DMS153 treated with DMSO at 0.1 percent for 48 hours (cell line): Measurements from ENCODE around the gene RERG.

Source experiments
- DNase-seq: peaks from one replicate; lab custom pipeline; 2025; ENCODE audit not compliant: unreplicated experiment; lab: John Stamatoyannopoulos, UW

The RERG gene

DNA sequence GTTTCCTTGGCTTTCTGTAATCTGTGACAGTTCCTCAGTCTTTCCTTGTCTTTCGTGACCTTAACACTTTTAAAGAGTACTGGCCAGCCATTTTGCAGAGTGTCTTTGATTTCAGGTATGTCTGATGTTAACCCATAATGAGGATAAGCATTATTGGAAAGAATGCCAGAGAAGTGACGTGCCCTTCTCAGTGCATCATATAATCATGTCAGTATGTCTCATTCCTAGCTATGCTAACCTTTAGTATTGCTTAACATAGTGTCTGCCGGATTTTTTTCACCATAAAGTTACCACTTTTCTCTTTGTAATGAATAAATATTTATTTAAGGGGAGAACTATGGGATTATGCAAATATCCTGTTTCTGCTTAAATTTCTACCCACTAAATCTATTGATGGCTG, 28.5 kb downstream of the RERG start:
- no peak for DNase-seq

DNA sequence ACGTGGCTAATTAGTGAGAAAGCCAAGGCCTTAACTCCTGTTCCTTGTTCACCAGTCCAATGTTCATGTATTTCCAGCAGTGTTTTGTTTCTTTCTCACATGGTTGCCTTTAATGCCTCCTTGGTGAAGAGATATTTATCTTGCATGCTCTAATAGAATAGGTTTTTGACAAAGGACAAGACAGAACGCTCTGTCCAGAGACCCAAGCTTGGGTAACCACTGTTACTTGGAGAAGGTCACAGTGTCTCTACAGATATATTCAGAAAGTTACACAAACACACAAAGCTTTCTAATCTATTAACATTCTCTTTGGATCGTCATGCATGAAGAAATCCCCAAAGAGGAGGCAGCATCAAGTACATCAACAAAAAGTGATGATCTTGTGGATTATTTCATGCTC, 33.1 kb downstream of the RERG start:
- DNase-seq: no peak

DNA sequence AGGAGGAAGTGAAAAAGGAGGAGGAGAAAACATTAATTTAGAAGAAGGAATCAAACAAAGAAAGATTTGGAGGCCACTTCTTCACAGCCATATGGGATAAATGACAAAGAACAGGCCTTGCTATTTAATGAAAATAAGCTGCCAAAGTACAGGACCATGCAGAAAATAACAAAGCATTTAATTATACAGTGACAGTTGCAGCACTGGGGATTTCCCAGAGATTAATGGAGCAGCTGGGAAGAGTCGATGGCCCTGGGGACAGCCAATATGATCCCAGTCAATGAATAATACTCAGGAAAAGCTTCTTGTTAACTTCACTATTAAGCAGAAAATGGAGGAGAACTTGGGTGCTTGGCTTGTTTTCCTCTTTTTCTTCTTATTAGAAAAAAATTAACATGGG, 34.6 kb downstream of the RERG start:
- DNase-seq: no peak

DNA sequence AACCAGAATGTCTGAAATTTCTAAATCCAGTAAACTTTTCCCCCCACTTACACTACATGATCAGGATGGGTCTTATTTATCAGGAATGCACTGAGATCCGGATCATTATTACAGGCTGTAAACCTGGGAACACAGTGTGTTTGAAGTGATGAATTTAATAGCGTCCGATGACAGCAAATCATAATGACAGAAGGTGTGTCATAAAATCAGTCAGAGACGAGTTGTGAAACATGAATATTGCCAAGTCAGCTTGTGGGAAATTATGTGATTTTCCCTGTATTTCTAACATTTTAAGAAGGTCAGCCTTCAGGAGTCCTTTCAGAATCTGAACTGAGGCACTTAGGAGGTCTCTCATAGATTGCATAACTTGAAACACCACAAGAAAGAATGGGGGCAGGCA, 36.7 kb downstream of the RERG start:
- no peak for DNase-seq

DNA sequence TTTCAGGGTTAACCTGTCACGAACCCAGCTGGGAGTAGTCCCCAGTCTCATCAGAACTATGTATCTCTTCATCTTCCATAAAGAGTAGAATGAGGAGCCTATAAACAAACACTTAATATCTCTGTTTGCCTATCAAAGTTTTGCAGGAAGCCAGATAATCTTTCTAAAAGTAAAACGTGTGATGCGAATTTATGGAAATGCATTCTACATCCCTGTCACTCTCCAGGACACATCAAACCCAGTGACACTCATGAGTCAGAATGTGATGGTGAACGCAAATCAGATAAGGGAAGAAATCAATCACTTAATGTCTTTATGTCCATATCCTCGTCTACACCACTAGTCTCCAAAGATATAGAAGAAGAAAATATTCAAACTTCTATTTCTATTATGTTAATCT, 37.4 kb downstream of the RERG start:
- DNase-seq: no peak

DNA sequence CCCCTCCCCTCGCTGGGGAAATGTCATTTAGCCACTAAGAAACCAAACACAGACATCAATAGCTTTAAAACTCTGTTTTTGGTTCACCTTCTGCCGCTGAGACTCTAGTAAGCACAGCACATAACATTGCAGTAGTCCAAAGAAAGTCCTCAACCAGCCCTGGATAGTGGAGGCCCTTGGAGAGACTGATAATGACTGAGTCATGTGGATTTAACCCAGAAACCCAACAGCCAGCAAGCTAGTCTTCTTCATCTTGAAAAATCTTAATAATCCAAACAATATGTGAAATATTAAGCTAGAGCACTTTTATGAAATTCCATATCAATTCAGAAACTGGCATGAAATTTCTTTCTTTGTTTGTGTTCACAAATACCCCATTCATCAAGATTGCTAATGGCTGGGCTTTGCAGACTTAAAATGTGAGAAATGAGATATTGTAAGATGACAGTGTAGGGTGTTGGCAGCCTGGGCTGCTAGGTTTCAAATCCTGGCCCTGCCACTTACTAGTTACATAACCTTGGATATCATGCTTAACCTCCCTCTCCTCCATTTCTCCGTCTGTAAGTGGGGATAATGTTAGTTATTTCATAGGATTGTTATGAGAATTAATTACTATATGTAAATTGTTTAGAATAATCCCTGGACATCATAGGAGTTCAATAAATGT, 40.1 kb downstream of the RERG start:
- no peak for DNase-seq

DNA sequence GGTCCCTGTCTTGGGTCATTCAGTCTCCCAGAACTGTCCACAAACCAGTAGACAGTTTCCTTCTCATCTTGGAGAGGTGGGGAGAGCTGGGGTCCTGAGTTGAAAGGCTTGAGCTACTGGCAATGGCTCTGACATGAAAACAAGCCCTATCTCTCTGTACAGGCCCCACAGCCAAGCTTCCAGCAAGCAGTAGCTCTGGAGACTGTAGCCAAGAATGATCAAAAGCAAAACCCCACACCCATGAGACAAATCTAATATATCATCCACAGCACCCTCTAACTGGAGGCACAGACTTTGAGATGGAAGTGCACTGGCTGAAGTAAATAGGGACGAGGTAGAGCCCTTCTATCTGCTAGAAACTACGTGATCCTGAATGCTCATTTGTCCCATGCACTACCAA, 40.9 kb downstream of the RERG start:
- DNase-seq: no peak

DNA sequence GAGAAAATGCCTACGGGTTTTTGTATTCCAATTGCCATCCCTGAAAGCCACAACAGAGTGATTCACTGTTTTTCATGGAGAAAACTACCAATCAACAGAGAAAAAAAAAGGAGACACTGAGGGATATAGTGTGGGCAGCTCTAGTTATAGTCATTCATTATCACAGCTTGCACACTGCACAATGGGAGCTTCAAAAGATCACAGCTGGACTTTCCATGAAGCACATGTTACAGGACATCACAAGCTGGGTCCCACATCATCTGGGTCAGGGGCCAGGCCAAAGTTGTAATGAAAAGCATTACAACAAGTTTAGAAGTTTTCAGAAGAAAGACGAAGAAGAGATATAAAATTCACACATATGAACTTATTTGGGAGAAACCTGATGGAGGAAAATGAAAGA, 41.5 kb downstream of the RERG start:
- no peak for DNase-seq

DNA sequence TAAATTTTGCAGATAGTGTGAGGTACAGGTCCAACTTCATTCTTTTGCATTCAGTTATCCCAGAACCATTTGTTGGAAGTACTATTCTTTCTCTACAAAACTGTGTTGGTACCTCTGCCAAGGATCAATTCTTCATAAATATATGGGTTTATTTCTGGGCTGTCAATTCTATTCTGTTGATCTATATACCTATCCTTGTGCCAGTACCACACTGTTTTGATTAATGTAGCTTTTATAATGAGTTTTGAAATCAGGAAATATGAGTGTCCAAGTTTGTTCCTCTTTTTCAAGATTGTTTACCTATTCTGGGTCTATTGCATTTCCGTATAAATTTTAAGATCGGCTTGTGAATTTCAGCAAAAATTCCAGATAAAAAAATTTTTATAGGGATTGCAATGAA, 48.1 kb downstream of the RERG start:
- DNase-seq: no peak

DNA sequence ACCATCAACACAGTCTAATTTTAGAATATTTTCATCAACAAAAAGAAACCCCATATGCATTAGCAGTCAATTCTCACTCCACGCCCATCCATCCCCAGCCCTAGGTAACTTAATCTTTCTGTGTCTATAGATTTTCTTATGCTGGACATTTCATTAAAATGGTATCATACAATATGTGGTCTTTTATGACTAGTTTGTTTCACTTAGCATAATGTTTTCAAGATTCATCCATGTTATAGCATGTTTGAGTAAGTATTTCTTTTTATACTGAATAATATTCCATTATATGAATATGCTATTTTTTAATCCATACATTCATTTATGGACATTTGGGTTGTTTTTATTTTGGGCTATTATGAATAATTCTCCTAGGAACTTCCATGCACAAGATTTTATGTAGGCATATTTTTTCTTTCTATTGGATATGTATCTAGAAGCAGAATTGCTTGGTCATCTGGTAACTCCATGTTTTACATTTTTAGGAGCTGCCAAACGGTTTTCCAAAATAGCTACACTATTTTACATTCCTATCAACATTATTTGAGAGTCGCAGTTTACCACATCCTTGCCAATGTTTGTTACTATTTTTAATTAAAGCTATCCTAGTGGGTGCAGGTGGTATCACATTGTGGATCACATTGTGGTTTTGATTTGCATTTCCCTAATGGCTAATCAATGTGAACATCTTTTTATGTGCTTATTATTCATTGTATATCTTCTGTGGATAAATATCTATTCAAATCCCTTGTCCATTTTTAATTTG, 49.0 kb downstream of the RERG start:
- no peak for DNase-seq

DNA sequence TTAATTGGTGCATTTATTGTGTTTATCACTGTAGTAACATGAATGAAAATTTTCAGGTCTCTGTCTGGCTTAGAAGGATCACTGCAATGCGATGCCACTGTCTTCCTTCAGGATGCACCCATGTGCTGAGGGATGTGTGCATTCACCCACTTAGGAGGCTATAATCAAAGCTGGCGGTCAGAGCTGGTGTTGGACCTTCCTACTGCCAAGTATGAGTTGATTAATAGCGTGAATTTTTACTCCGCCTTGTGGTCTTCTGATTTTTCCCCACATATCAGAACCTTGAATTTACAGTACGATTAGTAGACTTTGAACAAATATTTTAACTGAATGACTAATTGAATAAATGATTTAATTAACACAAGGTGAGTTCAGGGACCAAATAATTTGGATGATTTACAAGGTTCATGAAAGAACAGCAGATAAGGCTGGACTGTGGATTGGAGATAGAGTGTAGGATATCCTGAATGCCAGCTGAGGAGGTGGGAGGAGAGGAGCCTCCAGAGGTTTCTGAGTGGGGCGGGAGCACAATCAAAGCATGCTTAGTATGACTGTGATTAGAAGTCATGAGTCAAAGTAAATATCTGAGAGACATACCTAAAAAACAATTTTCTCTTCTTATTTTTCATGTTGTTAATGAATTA, 50.1 kb downstream of the RERG start:
- DNase-seq: no peak

DNA sequence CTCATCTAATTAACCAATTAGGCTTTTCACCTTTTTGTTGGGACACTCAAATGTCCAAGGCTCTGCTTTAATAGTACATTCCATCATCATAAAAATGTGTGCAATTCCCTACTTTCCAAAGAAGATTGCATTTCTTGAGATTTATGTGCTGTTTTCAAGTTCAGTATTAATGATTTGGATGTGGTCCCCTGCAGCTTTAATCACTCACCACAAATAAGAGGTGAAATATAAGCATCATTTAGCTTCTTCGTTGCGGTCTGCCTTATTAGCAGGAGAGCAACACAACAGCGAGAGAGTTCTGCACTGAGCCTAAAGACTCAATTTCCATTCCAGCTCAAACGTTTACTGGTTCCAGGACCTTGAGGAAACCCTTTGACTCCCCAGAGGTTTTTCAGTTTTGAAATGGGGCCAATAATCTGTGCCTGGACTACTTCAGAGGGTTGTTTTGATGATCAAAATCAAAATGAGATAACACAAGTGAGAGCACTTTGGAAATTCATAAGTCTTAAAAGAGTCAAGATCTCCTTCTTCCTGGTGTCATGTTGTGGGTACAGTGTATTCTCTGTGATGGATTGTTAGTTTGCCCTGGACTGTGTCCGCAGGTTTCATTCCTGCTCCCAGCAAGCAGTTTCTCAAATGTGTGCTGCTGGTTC, 53.1 kb downstream of the RERG start:
- no peak for DNase-seq

DNA sequence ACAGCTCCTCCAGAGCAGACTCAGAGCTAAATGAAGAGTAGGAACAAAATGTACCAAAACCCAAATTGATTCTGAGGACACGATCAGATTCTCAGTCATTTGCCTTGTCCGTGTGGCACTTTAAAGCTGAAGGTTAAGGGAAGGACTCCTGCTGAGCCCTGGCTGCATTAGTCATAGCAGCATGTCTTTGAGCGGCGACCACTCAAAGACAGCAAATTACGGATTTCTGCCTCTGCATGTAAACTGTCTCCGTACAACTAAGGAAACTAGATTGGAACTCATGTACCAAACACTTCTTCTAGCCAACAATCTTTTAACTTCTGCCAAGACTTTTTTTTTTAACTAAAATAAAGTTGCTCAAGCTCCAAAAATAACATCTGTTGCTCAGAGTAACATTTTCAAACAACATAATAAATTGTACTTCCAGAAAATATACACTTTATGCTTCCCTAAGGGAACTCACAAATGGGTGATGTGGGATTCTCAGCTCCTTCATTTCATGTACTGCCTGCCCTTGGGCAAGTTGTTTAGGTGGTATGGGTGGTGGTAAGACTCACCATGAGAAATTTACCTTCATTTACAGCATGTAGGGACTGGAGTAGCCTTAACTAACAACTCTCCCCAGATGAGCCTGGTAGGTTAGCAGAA, 56.1 kb downstream of the RERG start:
- DNase-seq: no peak

DNA sequence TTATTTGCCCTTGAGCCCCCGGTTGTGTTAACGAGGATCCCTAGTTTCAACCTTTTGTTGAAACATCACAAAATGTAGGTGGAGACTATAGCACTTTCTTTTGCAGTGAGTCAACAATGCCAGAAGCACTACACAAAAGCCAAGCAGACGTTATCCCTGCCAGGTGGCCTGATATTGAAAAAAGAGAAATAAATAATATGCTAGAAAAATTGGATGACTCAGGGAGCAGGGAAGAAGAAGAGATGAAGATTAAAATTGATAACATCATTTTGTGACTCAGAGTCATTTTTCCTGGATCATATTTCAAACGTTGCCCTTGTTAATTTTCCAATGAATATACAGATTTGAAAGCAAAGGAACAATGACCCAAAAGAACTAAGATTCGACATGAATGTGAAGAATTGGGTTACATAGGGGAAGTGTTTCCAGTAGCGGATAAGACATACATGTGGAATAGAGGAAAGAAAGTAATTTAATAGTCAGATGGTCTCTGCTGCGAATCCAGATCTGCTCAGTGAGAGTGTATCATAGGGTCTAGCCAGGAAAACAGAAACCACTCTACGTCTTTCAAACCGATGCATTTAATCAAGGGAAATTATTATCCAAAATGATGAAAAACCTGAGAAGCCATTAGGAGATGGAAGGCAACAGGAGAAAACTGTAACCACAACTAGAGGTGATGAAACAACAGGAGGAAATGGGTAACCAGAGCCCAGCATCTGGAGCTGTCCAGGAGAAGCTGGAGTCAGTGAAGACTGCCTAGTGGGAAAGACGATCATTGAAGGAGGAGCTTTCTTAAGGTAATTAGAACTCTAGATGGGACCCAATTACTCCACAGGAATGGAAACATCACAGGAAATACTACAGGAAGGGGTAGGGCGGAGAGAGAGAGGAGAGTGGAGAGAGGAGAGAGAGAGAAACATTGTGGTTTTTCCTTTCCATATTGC, 57.9 kb downstream of the RERG start:
- DNase-seq: peak; percentile 13

DNA sequence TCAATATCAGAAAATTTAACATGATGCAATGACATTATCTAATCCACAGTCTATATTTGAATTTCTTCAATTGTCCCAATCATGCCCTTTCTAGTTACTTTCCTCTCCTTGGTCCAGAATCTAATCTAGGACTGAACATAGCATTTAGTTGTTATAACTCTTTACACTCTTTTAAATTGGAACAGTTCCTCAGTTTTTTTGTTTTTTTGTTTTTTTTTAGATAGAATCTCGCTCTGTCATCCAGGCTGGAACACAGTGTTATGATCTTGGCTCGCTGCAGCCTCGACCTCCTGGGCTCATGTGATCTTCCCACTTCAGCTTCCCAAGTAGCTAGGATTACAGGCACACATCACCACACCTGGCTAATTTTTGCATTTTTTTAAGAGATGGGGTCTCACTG, 63.1 kb downstream of the RERG start:
- no peak for DNase-seq

DNA sequence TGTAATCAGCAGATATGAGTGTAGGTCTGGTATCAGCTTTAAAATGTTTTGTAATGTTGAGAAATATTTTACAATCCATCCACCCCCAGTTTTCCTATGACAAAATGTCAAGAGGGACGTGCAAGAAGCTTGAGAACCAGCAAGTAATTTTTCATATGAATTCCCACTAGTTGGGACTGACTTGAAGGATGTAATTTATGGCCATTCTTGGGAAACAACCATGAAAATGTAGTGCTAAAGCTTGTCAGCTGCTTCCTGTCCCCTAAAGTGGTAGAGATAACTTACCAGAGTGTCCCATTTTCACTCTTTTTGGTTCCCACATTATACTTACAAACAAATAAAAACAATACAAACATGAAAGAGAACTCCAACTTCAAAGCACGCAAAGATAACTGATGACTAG, 63.9 kb downstream of the RERG start:
- no peak for DNase-seq

DNA sequence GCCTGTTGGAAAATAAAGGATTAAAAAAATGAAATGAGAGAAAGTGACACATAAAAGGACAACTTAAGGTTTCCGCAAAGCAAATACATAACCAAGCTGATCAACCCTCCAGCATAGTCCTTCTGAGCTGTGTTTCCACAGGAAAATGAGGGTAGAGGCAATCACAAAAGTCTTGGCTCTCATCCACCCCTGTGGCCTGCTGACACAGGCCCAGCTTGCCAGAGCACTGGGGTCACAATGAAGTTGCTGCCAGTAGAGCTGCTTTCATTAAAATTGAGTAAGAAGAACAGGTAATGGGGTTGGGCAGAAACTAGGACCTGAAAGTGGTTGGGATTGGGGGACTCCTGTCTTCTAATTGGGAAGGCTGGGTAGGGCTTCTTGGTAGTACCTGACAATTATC, 65.9 kb downstream of the RERG start:
- DNase-seq: peak; percentile 56

DNA sequence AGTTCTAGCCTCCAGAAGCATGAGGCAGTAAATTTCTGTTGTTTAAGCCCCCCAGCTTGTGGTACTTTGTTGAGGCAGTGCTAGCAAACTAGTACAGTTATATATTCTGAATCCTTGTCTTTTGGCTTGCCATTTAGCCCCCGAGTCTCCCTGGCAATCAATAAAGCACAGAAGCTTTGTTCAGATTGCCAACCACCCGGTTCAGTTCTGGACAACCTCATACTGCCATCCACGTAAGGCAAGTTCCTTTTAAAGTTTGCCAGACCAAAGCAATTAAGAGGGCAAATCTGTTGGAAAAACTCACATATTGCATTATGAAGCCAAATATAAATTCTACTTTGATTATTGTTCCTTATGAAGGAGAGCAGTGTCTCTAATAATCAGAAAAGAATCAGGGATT, 67.1 kb downstream of the RERG start:
- DNase-seq: no peak

DNA sequence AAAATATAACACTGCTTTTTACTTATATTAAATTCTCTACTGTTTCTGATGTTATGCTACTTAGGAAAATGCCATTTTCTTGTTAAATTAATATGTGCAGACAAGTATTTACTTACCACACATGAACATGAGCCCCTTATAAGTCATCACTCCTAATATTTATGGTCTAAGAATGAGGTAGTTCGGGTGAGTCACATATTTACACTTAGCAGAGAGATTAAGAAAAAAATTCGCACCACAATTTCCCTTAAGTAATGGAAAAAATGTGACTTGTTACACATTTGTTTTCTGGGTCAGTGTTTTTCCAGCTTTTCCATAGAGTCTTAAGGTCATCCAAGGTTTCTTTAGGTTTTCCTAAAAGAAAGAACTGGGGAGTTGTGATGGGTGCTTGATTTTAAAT, 68.3 kb downstream of the RERG start:
- no peak for DNase-seq

DNA sequence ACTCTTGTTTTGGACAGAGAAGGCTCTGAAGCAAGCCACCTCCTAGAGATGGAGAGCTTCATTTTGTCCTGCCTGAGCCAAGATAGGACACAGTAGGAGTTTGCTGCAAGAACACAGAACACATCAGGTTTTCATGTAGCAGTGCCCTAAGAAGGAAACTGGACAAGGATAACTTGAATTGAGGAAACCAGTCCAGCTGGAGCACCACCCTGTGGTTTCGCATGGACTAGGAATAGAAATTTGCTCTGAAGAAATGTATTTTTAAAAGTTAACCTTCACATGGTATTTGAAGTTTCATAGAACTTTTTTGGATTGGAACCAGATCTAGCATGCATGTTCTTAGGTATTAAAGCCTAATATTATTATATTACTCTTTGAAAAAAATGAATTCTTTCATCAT, 68.8 kb downstream of the RERG start:
- DNase-seq: no peak
